ENCODE data around the gene TM9SF2.
A peak's percentile ranks its signal among the peaks of the same experiment; 100 is the strongest.

Gene TM9SF2

GRCh38 chr13:99572131-99572530 lies 70.9 kb downstream of the TM9SF2 start:
- no peak overlapping the region for H3K4me3 ChIP-seq (ENCODE audit: control insufficient read depth, low read depth, low read length)
- DNase-seq (ENCODE audit: low read depth), result peak; percentile 36
- no peak for TF ChIP-seq CTCF (conservative IDR thresholded peaks at IDR 0.05; ENCODE audit: control insufficient read depth, insufficient read depth, low read depth, low read length)

GRCh38 chr13:99572921-99573320 lies 71.6 kb downstream of the TM9SF2 start:
- DNase-seq (ENCODE audit: low read depth), result peak; percentile 45
- TF ChIP-seq CTCF (conservative IDR thresholded peaks at IDR 0.05; ENCODE audit: control insufficient read depth, insufficient read depth, low read depth, low read length), result no peak
- no peak overlapping the region for H3K4me3 ChIP-seq (ENCODE audit: control insufficient read depth, low read depth, low read length)

- TF ChIP-seq CTCF (conservative IDR thresholded peaks at IDR 0.05; ENCODE audit: control insufficient read depth, insufficient read depth, low read depth, low read length), result no peak
- H3K4me3 ChIP-seq (ENCODE audit: control insufficient read depth, low read depth, low read length), result no peak overlapping the region
- DNase-seq (ENCODE audit: low read depth), result no peak
These were observed 74.3 kb downstream of the TM9SF2 start for GRCh38 chr13:99575376-99576120.

- DNase-seq (ENCODE audit: low read depth), result peak; percentile 28
- TF ChIP-seq CTCF (conservative IDR thresholded peaks at IDR 0.05; ENCODE audit: control insufficient read depth, insufficient read depth, low read depth, low read length), result peak; percentile 36
- H3K4me3 ChIP-seq (ENCODE audit: control insufficient read depth, low read depth, low read length), result no peak overlapping the region
These were observed 77.0 kb downstream of the TM9SF2 start for GRCh38 chr13:99577934-99578917.

GRCh38 chr13:99580500-99581268 lies 79.4 kb downstream of the TM9SF2 start:
- H3K4me3 ChIP-seq (ENCODE audit: control insufficient read depth, low read depth, low read length), result no peak overlapping the region
- no peak for TF ChIP-seq CTCF (conservative IDR thresholded peaks at IDR 0.05; ENCODE audit: control insufficient read depth, insufficient read depth, low read depth, low read length)
- no peak for DNase-seq (ENCODE audit: low read depth)

GRCh38 chr13:99582511-99582910 lies 81.2 kb downstream of the TM9SF2 start:
- H3K4me3 ChIP-seq (ENCODE audit: control insufficient read depth, low read depth, low read length), result no peak overlapping the region
- no peak for TF ChIP-seq CTCF (conservative IDR thresholded peaks at IDR 0.05; ENCODE audit: control insufficient read depth, insufficient read depth, low read depth, low read length)
- no peak for DNase-seq (ENCODE audit: low read depth)

All from fibroblast of mammary gland (primary cell).